ENCODE measurements around the gene MYO5B. TPM values are rescaled to one million over a fixed set of nuclear protein-coding genes. Genes with fewer than 3 reads are reported as not detected.

MYO5B gene
- total RNA-seq, 1 experiment from 2014 or later, result 25.9 TPM

- no peak for DNase-seq (ENCODE audit: unreplicated experiment)
- intact Hi-C loops (cut with micrococcal nuclease), result no loop called here
- H3K9me3 Mint-ChIP-seq (ENCODE audit: unreplicated experiment), result peaks cover 7% of the 10 kb centered on the region
- BruUV-seq (replicated peaks), result no TSS peak
- peaks cover 21% of the 10 kb centered on the region for H3K4me1 Mint-ChIP-seq (ENCODE audit: insufficient read depth, unreplicated experiment)
- H3K27me3 Mint-ChIP-seq (ENCODE audit: insufficient read depth, unreplicated experiment), result no peaks in the 10 kb centered on the region
- no peaks in the 10 kb centered on the region for H3K36me3 Mint-ChIP-seq (ENCODE audit: insufficient read depth, unreplicated experiment)
- POLR2A ChIA-PET, result no interaction called here
- no peak for TF ChIP-seq CTCF (IDR thresholded peaks at IDR 0.05; ENCODE audit: unreplicated experiment)
- H3K27ac Mint-ChIP-seq (ENCODE audit: low read depth, unreplicated experiment), result no peak overlapping the region
- H3K4me3 Mint-ChIP-seq (ENCODE audit: unreplicated experiment), result no peak overlapping the region
- CTCF ChIA-PET, result no interaction called here
These were observed 100.7 kb downstream of the MYO5B start for GRCh38 chr18:50094221-50094773.

GRCh38 chr18:50093366-50094064, 101.4 kb downstream of the MYO5B start:
- no peak for DNase-seq (ENCODE audit: unreplicated experiment)
- BruUV-seq (replicated peaks), result no TSS peak
- intact Hi-C loops (cut with micrococcal nuclease), result no loop called here
- peaks cover 7% of the 10 kb centered on the region for H3K9me3 Mint-ChIP-seq (ENCODE audit: unreplicated experiment)
- peaks cover 16% of the 10 kb centered on the region for H3K4me1 Mint-ChIP-seq (ENCODE audit: insufficient read depth, unreplicated experiment)
- POLR2A ChIA-PET, result no interaction called here
- H3K4me3 Mint-ChIP-seq (ENCODE audit: unreplicated experiment), result no peak overlapping the region
- no peaks in the 10 kb centered on the region for H3K36me3 Mint-ChIP-seq (ENCODE audit: insufficient read depth, unreplicated experiment)
- CTCF ChIA-PET, result no interaction called here
- no peak overlapping the region for H3K27ac Mint-ChIP-seq (ENCODE audit: low read depth, unreplicated experiment)
- TF ChIP-seq CTCF (IDR thresholded peaks at IDR 0.05; ENCODE audit: unreplicated experiment), result no peak
- no peaks in the 10 kb centered on the region for H3K27me3 Mint-ChIP-seq (ENCODE audit: insufficient read depth, unreplicated experiment)

- peaks cover 8% of the 10 kb centered on the region for H3K4me1 Mint-ChIP-seq (ENCODE audit: insufficient read depth, unreplicated experiment)
- no peak overlapping the region for H3K27ac Mint-ChIP-seq (ENCODE audit: low read depth, unreplicated experiment)
- DNase-seq (ENCODE audit: unreplicated experiment), result no peak
- no TSS peak for BruUV-seq (replicated peaks)
- H3K9me3 Mint-ChIP-seq (ENCODE audit: unreplicated experiment), result peaks cover 7% of the 10 kb centered on the region
- no peaks in the 10 kb centered on the region for H3K36me3 Mint-ChIP-seq (ENCODE audit: insufficient read depth, unreplicated experiment)
- TF ChIP-seq CTCF (IDR thresholded peaks at IDR 0.05; ENCODE audit: unreplicated experiment), result no peak
- no peaks in the 10 kb centered on the region for H3K27me3 Mint-ChIP-seq (ENCODE audit: insufficient read depth, unreplicated experiment)
- intact Hi-C loops (cut with micrococcal nuclease), result no loop called here
- CTCF ChIA-PET, result no interaction called here
- POLR2A ChIA-PET, result interaction anchor here (0.6 to 1.1 kb wide), 2 partner anchors 21 to 482 kb away, joined by 3 read pairs; no protein-coding TSS in a partner anchor
- H3K4me3 Mint-ChIP-seq (ENCODE audit: unreplicated experiment), result no peak overlapping the region
These were observed 102.6 kb downstream of the MYO5B start for GRCh38 chr18:50092245-50092805.

GRCh38 chr18:50091509-50092244, 103.3 kb downstream of the MYO5B start:
- Mint-ChIP-seq H3K36me3 (ENCODE audit: insufficient read depth, unreplicated experiment) (no peaks in the 10 kb centered on the region), H3K4me1 (ENCODE audit: insufficient read depth, unreplicated experiment) (peaks cover 2% of the 10 kb centered on the region), H3K9me3 (ENCODE audit: unreplicated experiment) (peaks cover under 1% of the 10 kb centered on the region), H3K27me3 (ENCODE audit: insufficient read depth, unreplicated experiment) (no peaks in the 10 kb centered on the region), H3K4me3 (ENCODE audit: unreplicated experiment) (no peak overlapping the region), H3K27ac (ENCODE audit: low read depth, unreplicated experiment) (no peak overlapping the region)
- no TSS peak for BruUV-seq (replicated peaks)
- intact Hi-C loops (cut with micrococcal nuclease), result no loop called here
- TF ChIP-seq CTCF (IDR thresholded peaks at IDR 0.05; ENCODE audit: unreplicated experiment), result no peak
- DNase-seq (ENCODE audit: unreplicated experiment), result no peak
- ChIA-PET CTCF (no interaction called here), POLR2A (interaction anchor here (0.6 to 1.1 kb wide), 2 partner anchors 21 to 481 kb away, joined by 3 read pairs; no protein-coding TSS in a partner anchor)
